Inflammatory macrophage treated with lipopolysaccharide for 1 hour (primary cell): ENCODE results near the gene STAG1.
A peak's percentile ranks its signal among the peaks of the same experiment; 100 is the strongest.

Experiments used
- DNase-seq, 2 donors: peaks; one replicate each; pipeline ENCODE4 v3.0.0-alpha.2; 2020 to 2022

STAG1 gene

GRCh38 chr3:136485777-136486176, 266.4 kb downstream of the STAG1 start:
- DNase-seq: no peak

- DNase-seq: no peak
Observed at GRCh38 chr3:136476280-136476679, 275.9 kb downstream of the STAG1 start.

- peak in 1 of 2 donors; percentile 2 for DNase-seq
Observed at GRCh38 chr3:136474876-136475275, 277.3 kb downstream of the STAG1 start.

- DNase-seq: no peak
Observed at GRCh38 chr3:136473716-136474326, 278.4 kb downstream of the STAG1 start.

DNA sequence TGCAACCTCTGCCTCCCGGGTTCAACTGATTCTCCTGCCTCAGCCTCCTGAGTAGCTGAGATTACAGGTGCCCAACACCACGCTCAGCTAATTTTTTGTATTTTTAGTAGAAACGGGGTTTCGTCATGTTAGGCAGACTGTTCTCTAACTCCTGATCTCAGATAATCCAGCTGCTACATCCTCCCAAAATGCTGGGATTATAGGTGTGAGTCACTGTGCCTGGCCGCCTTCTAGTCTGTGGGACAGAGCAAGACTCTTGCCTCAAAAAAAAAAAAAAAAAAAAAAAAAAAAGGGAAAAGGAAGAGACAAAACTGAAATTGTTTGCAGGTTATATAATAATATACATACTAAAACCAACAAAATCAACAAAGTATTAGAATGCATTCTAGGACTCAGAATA, 286.9 kb downstream of the STAG1 start:
- no peak for DNase-seq

DNA sequence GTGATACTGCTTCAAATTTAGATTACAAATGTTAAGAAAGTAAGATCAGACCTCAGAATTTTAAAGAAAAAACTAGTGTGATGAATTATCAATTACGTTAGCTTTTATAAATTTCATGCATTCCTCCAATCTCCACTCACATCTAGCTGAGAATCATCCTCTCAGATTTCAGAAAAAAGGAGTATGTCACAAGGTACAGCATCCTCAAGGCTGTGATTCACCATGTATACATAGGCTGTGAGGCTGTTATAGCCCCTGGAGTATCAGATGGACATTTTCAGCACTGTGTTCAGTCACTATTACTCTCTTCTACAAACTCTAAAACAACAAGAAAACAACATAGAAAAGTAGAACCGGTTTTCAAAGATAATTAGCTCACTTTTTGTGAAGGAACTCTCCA, 287.7 kb downstream of the STAG1 start:
- DNase-seq: no peak

DNA sequence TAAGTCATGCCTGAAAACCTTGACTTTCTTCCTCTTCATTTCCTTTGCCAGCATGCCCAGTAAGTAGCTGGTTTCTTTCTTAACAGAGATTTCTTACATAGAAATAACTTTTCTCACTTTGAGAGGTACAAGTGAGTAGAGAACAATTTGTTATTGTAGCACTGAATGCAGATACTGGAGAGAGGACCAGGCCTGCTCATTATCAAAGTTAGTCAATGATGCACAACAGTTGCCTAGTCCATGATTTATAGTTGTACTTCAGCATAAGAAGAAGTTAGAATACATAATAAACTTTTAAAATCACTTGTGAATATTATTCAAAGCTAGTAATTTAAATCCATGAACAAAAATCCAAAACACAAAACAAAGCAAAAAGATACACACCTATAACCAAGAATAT, 289.0 kb downstream of the STAG1 start:
- no peak for DNase-seq

DNA sequence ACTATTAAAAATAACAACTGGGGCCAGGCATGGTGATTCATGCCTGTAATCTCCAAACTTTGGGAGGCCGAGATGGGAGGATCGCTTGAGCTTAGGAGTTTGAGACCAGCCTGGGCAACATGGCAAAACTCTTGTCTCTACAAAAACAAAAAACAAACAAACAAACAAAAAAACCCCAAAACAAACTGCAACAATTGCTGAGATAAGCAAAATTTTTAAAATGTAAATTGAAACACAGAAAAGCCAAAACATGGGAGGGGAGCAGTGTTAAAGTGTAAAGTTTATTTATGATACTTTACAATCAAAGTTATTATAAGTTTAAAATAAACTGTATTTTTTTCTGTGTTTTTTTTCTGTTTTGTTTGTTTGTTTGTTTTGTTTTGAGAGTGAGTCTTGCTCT, 294.4 kb downstream of the STAG1 start:
- no peak for DNase-seq

GRCh38 chr3:136456196-136456595, 296.0 kb downstream of the STAG1 start:
- no peak for DNase-seq

DNA sequence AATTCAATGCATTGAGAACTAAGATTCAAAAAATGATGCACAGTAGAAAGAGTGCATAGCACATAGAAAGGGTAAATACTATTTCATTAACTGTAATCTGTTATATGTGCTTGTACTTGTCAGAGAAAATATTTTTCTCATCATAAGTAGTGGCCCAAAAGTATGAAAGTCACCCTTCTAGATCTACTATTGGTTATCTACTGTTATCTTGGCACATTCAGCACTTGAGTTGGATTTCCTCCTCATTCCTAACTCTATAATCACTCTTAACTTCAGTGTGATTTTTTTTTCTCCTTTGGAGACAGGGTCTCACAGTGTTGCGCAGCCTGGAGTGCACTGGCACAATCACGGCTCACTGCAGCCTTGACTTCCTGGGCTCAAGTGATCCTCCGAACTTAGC, 307.6 kb downstream of the STAG1 start:
- no peak for DNase-seq

- DNase-seq: no peak
Observed at GRCh38 chr3:136437043-136437442, 315.1 kb downstream of the STAG1 start.

- no peak for DNase-seq
Observed at GRCh38 chr3:136434429-136434828, 317.7 kb downstream of the STAG1 start.

- DNase-seq: no peak
Observed at GRCh38 chr3:136432685-136433084, 319.5 kb downstream of the STAG1 start.

- DNase-seq: no peak
Observed at GRCh38 chr3:136428167-136428566, 324.0 kb downstream of the STAG1 start.

GRCh38 chr3:136427236-136427635, 324.9 kb downstream of the STAG1 start:
- no peak for DNase-seq

- DNase-seq: no peak
Observed at GRCh38 chr3:136414476-136414875, 337.7 kb downstream of the STAG1 start.

GRCh38 chr3:136412307-136412706, 339.9 kb downstream of the STAG1 start:
- no peak for DNase-seq

DNA sequence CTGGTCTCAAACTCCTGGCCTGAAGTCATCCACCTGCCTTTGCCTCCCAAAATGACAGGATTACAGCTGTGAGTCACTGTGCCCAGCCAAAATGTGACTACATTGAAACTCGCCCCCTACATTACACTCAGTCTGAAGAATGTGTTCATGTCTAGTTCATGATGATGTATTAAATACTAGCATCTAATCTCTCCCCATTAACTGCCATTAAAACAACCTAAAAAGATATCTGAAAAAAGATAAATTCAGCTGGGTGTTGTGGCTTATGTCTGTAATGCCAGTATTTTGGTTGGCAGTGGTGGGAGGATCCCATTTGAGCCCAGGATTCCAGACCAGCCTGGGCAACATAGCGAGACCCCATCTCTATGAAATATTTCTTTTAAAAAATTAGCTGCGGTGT, 342.6 kb downstream of the STAG1 start:
- DNase-seq: no peak

- no peak for DNase-seq
Observed at GRCh38 chr3:136404056-136404455, 348.1 kb downstream of the STAG1 start.

DNA sequence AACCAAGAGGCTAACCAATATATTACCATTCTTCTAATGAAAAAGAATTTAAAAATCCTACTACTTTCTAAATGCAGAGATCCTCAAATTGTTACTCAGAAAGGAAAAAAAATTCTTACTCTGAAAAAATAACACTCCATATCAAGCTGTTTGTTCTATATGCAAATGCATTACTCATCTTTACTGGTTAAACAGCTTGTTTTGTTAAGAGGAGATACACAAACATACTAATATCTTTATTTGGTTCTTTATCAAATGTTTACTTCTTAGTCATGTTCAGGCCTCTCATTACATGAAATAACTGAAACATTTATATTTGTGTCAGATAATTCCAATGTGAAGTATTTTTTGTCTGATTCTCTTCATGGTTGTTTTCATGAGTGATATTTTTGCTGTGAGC, 355.3 kb downstream of the STAG1 start:
- no peak for DNase-seq

DNA sequence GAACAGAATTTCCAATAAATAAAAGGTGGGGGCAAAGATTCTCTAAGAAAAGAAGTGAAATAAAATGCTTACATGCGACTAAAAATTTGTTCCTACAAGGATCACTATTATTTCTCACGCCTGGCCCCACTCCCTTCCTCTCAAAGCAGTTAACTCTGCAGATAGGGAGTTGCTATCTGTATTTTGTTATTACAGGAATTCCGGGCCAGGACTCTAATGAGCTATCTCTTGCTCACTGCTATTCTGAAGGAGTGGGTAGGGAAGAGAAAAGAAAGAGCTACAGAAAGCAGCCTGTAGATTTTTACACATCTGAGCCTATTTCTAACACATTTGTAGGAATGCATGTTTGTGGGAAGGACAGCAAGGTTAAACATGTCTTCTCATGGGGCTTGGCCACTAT, 361.6 kb downstream of the STAG1 start:
- no peak for DNase-seq

- no peak for DNase-seq
Observed at GRCh38 chr3:136387031-136387430, 365.1 kb downstream of the STAG1 start.

GRCh38 chr3:136385457-136385856, 366.7 kb downstream of the STAG1 start:
- no peak for DNase-seq

DNA sequence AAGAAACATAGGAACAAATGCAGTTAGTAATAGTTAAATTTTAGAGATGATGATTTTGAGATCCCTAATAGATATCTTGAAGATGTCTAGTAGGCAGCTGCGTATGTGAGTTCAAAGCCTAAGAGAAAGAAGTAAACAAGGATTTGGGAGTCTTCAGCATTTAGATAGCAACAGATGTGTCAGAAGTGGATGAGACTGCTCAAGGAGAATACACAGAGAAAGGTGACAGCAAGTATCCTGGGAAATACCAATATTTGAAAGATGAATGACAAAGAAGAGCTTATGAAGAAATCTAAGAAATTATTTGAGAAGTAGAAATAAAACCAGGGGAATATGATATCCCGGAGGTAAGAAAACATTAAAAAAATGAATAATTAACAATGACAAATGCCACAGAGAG, 371.1 kb downstream of the STAG1 start:
- no peak for DNase-seq

DNA sequence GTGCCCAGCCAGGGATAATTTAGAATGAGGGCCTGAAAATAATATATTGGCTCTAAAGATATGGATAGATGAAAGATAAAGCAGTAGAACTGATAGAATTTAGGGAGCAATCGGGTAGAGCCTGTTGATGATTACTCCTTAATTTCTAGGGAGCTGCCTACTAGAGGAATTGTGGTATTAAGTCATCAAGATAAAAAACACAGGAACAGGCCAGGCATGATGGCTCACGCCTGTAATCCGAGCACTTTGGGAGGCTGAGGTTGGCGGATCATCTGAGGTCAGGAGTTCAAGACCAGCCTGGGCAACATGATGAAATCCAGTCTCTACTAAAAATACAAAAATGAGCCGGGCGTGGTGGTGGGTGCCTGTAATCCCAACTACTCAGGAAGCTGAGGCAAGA, 371.6 kb downstream of the STAG1 start:
- no peak for DNase-seq

- DNase-seq: no peak
Observed at GRCh38 chr3:136378011-136378410, 374.2 kb downstream of the STAG1 start.
